Astrocyte (in vitro differentiated cells and primary cell): ENCODE data around the gene CHST11. TPM values are rescaled to one million over a fixed set of nuclear protein-coding genes. Genes with fewer than 3 reads are reported as not detected.

ENCODE experiments used
- DNase-seq: peaks from one replicate; pipeline ENCODE4 v3.0.0-alpha.2; 2010; ENCODE audit warnings: low read depth
- FAIRE-seq: peaks from 2 replicates; lab custom pipeline; 2011; peaks lifted over from hg19 to GRCh38; lab: Jason Lieb, UNC
- H2AFZ ChIP-seq: 2 replicates; pipeline ENCODE4 v1.6.0; 2012; ENCODE audit warnings: low read depth, low read length, inconsistent platforms
- H3K27ac ChIP-seq: 2 replicates; pipeline ENCODE4 v1.5.1; 2011; ENCODE audit warnings: low read depth, low read length, inconsistent platforms
- H3K27me3 ChIP-seq: 2 replicates; pipeline ENCODE4 v1.6.0; 2011; ENCODE audit warnings: low read length, inconsistent platforms; ENCODE audit not compliant: insufficient read depth
- H3K36me3 ChIP-seq: 2 replicates; pipeline ENCODE4 v1.5.1; 2011; ENCODE audit warnings: low read length, inconsistent platforms; ENCODE audit not compliant: insufficient read depth
- H3K4me1 ChIP-seq: 2 replicates; pipeline ENCODE4 v1.5.1; 2011; ENCODE audit warnings: low read length, inconsistent platforms; ENCODE audit not compliant: insufficient read depth
- H3K4me2 ChIP-seq: 2 replicates; pipeline ENCODE4 v1.6.0; 2012; ENCODE audit warnings: low read length, inconsistent platforms
- H3K4me3 ChIP-seq: 2 replicates; pipeline ENCODE4 v1.5.1; 2011; ENCODE audit warnings: low read depth, mild to moderate bottlenecking, low read length, inconsistent platforms; ENCODE audit not compliant: insufficient read depth
- H3K79me2 ChIP-seq: 2 replicates; pipeline ENCODE4 v1.6.0; 2012; ENCODE audit warnings: mild to moderate bottlenecking, low read length, inconsistent platforms; ENCODE audit not compliant: insufficient read depth
- H3K9ac ChIP-seq: 2 replicates; pipeline ENCODE4 v1.6.0; 2012; ENCODE audit warnings: mild to moderate bottlenecking, low read length, inconsistent platforms
- H3K9me3 ChIP-seq: 2 replicates; pipeline ENCODE4 v1.5.1; 2012; ENCODE audit warnings: low read depth, mild to moderate bottlenecking, low read length, inconsistent platforms; ENCODE audit not compliant: insufficient read depth
- H4K20me1 ChIP-seq: 2 replicates; pipeline ENCODE4 v1.6.0; 2012; ENCODE audit warnings: low read length, inconsistent platforms; ENCODE audit not compliant: insufficient read depth
- H3K27ac Mint-ChIP-seq: one replicate; pipeline ENCODE4 v1.8.0; 2021; ENCODE audit warnings: mild to moderate bottlenecking, mixed read lengths; ENCODE audit not compliant: unreplicated experiment
- H3K27me3 Mint-ChIP-seq: one replicate; pipeline ENCODE4 v1.8.0; 2021; ENCODE audit warnings: low read depth, mixed read lengths; ENCODE audit not compliant: unreplicated experiment
- H3K36me3 Mint-ChIP-seq: one replicate; pipeline ENCODE4 v1.8.0; 2021; ENCODE audit warnings: low read depth, mixed read lengths; ENCODE audit not compliant: unreplicated experiment
- H3K4me1 Mint-ChIP-seq: one replicate; pipeline ENCODE4 v1.8.0; 2021; ENCODE audit warnings: low read depth, mixed read lengths; ENCODE audit not compliant: unreplicated experiment
- H3K4me3 Mint-ChIP-seq: one replicate; pipeline ENCODE4 v1.8.0; 2021; ENCODE audit warnings: mild to moderate bottlenecking, moderate library complexity, mixed read lengths; ENCODE audit not compliant: unreplicated experiment
- H3K9me3 Mint-ChIP-seq: one replicate; pipeline ENCODE4 v1.8.0; 2021; ENCODE audit warnings: mild to moderate bottlenecking, mixed read lengths; ENCODE audit not compliant: unreplicated experiment
- EZH2 ChIP-seq: IDR thresholded peaks from 2 replicates; pipeline ENCODE4 v1.6.1; 2012; ENCODE audit warnings: mild to moderate bottlenecking, low read length, inconsistent platforms; ENCODE audit not compliant: insufficient read depth
- total RNA-seq: library from RNA; stranded (reverse); gene quantifications from 2 replicates; pipeline ENCODE4 v1.2.1, GENCODE V29; 2021
- TF ChIP-seq, protein P1 (sequence below): IDR thresholded peaks from 2 replicates; pipeline ENCODE4 v1.5.1; 2011; ENCODE audit warnings: low read depth, mild to moderate bottlenecking, inconsistent platforms, low read length, moderate library complexity; ENCODE audit not compliant: insufficient read depth

The CHST11 gene
- total RNA-seq, 1 donor from 2014 or later, result 30.2 TPM

DNA sequence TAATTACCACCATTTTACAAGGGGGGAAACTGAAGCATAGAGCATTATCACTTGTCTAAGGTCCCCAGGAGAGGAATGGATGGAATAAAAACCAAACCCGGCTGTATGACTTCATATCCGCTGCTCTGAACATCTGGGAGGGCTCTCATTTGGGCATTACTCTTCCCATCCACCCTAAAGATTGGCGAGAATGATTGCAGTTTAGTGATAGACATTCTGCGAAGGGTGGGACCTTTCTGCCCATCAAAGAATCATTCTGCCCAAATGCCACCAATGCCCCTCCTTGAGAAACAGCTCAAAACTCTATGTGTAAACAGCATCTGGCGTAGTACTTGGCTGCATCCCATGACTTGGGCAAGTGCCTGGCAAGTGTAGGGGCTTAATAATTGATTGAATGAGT lies 11.6 kb downstream of the CHST11 start:
- H3K4me1 ChIP-seq, result peaks cover 4% of the 10 kb centered on the region
- H3K36me3 ChIP-seq, result peaks cover 3% of the 10 kb centered on the region
- Mint-ChIP-seq H3K36me3 (peaks cover 4% of the 10 kb centered on the region), H3K27me3 (no peaks in the 10 kb centered on the region), H3K4me3 (no peak overlapping the region), H3K9me3 (peaks cover 4% of the 10 kb centered on the region), H3K27ac (no peak overlapping the region), H3K4me1 (peaks cover 10% of the 10 kb centered on the region)
- H3K9ac ChIP-seq, result no peak overlapping the region
- DNase-seq (no peak), FAIRE-seq (no peak)
- H3K79me2 ChIP-seq, result peaks cover 88% of the 10 kb centered on the region
- H3K9me3 ChIP-seq, result no peaks in the 10 kb centered on the region
- no peak overlapping the region for H3K27ac ChIP-seq
- no peak overlapping the region for H2AFZ ChIP-seq
- TF ChIP-seq, protein P1, sequence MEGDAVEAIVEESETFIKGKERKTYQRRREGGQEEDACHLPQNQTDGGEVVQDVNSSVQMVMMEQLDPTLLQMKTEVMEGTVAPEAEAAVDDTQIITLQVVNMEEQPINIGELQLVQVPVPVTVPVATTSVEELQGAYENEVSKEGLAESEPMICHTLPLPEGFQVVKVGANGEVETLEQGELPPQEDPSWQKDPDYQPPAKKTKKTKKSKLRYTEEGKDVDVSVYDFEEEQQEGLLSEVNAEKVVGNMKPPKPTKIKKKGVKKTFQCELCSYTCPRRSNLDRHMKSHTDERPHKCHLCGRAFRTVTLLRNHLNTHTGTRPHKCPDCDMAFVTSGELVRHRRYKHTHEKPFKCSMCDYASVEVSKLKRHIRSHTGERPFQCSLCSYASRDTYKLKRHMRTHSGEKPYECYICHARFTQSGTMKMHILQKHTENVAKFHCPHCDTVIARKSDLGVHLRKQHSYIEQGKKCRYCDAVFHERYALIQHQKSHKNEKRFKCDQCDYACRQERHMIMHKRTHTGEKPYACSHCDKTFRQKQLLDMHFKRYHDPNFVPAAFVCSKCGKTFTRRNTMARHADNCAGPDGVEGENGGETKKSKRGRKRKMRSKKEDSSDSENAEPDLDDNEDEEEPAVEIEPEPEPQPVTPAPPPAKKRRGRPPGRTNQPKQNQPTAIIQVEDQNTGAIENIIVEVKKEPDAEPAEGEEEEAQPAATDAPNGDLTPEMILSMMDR, result no peak
- TF ChIP-seq EZH2, result no peak
- H3K4me2 ChIP-seq, result no peak overlapping the region
- H3K27me3 ChIP-seq, result no peaks in the 10 kb centered on the region
- H3K4me3 ChIP-seq, result no peak overlapping the region
- H4K20me1 ChIP-seq, result peaks cover 70% of the 10 kb centered on the region

DNA sequence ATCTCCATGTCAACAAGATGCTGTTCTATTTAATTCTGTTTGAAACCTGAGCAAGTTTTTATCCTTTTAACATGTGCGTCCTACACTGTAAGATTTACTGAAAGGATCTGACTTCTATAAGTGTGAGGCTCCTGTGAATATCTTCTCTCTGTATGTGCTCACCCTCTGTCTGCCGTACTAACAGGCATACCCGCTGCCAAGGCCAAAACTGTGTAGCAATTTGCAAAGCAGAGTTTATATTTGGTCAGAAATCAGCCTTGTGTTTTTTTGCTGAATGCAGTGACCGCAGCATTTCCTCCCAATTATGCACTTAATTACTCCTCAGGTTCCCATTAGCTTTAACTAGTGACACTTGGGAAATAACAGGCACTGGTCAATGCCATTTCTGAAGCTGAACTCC lies 12.3 kb downstream of the CHST11 start:
- TF ChIP-seq, protein P1, result no peak
- no peak for TF ChIP-seq EZH2
- H3K27me3 ChIP-seq, result no peaks in the 10 kb centered on the region
- no peak overlapping the region for H3K4me2 ChIP-seq
- Mint-ChIP-seq H3K27me3 (no peaks in the 10 kb centered on the region), H3K4me3 (no peak overlapping the region), H3K27ac (no peak overlapping the region), H3K9me3 (peaks cover 4% of the 10 kb centered on the region), H3K4me1 (peaks cover 6% of the 10 kb centered on the region), H3K36me3 (no peaks in the 10 kb centered on the region)
- no peak for FAIRE-seq
- no peak overlapping the region for H3K27ac ChIP-seq
- no peaks in the 10 kb centered on the region for H3K9me3 ChIP-seq
- no peak overlapping the region for H3K4me3 ChIP-seq
- H3K79me2 ChIP-seq, result peaks cover 88% of the 10 kb centered on the region
- DNase-seq, result no peak
- H4K20me1 ChIP-seq, result peaks cover 66% of the 10 kb centered on the region
- H3K4me1 ChIP-seq, result peaks cover 4% of the 10 kb centered on the region
- no peak overlapping the region for H2AFZ ChIP-seq
- no peak overlapping the region for H3K9ac ChIP-seq
- H3K36me3 ChIP-seq, result peaks cover 3% of the 10 kb centered on the region

DNA sequence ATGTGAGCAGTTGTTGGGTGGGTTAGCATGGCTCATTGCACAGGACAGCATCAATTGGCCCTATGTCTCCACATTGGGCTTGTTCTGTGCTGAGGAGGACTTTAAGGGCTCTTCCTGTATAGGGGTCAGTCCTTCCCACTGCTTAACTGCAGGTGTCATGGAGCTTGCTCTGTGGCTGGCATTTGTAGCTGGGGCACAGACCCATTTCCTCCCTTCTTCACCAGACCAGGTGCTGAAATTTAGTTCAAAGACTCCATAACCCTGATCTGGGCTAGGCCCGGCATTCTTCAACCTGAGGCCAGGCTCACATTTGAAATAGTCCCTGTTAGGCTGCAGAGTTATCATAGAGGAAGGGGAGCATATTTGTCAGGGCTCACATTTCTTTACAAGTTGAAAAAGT lies 12.8 kb downstream of the CHST11 start:
- Histone ChIP-seq H3K27me3 (no peaks in the 10 kb centered on the region), H3K27ac (no peak overlapping the region), H3K4me3 (no peak overlapping the region), H3K36me3 (peaks cover 3% of the 10 kb centered on the region), H3K4me2 (no peak overlapping the region), H3K79me2 (peaks cover 83% of the 10 kb centered on the region), H3K9me3 (no peaks in the 10 kb centered on the region), H4K20me1 (peaks cover 65% of the 10 kb centered on the region), H3K4me1 (peaks cover 4% of the 10 kb centered on the region), H2AFZ (no peak overlapping the region), H3K9ac (no peak overlapping the region)
- Mint-ChIP-seq H3K4me1 (peaks cover 6% of the 10 kb centered on the region), H3K27ac (no peak overlapping the region), H3K27me3 (no peaks in the 10 kb centered on the region), H3K36me3 (no peaks in the 10 kb centered on the region), H3K9me3 (peaks cover 4% of the 10 kb centered on the region), H3K4me3 (no peak overlapping the region)
- TF ChIP-seq EZH2, result no peak
- TF ChIP-seq, protein P1, result no peak
- DNase-seq, result no peak
- FAIRE-seq, result no peak
